ENCODE data around the gene HES5.

HES5 gene

GRCh38 chr1:2526824-2527555, 3.1 kb downstream of the HES5 start:
- no peaks in the 10 kb centered on the region for H3K9me3 ChIP-seq
- H3K4me1 ChIP-seq, result peaks cover 11% of the 10 kb centered on the region
- DNase-seq (ENCODE audit: low spot score in 2 of 2), result no peak
- peaks cover 5% of the 10 kb centered on the region; the same call in 1 of the 2 replicates for H3K36me3 ChIP-seq (replicated peaks)
- peak overlapping the region; percentile 99 for H3K4me3 ChIP-seq
- in situ Hi-C loops (cut with MboI; ENCODE audit: low sequenced_read_pairs), result no loop called here
- H3K27me3 ChIP-seq (ENCODE audit: low read depth), result peaks cover 15% of the 10 kb centered on the region

GRCh38 chr1:2525920-2526823, 3.9 kb downstream of the HES5 start, which contains the start of gene PANK4:
PANK4 (minus strand) TSS chr1:2526596; CDS start chr1:2526587, 9 bp downstream.
- in situ Hi-C loops (cut with MboI; ENCODE audit: low sequenced_read_pairs), result no loop called here
- peaks cover 11% of the 10 kb centered on the region for H3K4me1 ChIP-seq
- no peaks in the 10 kb centered on the region for H3K9me3 ChIP-seq
- peak within 1 kb of the TSS; percentile 99 for H3K4me3 ChIP-seq
- DNase-seq (ENCODE audit: low spot score in 2 of 2), result peak; percentile 86 to 92
- peaks cover 8% of the 10 kb centered on the region for H3K36me3 ChIP-seq (replicated peaks)
- peaks cover 15% of the 10 kb centered on the region for H3K27me3 ChIP-seq (ENCODE audit: low read depth)

GRCh38 chr1:2525572-2525919, 4.5 kb downstream of the HES5 start:
- peaks cover 11% of the 10 kb centered on the region for H3K4me1 ChIP-seq
- DNase-seq (ENCODE audit: low spot score in 2 of 2), result no peak

GRCh38 chr1:2523891-2524609, 6.0 kb downstream of the HES5 start:
- peaks cover 11% of the 10 kb centered on the region for H3K4me1 ChIP-seq
- in situ Hi-C loops (cut with MboI; ENCODE audit: low sequenced_read_pairs), result no loop called here

More at GRCh38 chr1:2525572-2525919, 4.5 kb downstream of the HES5 start:
- H3K4me3 ChIP-seq, result peak overlapping the region; percentile 99
- peaks cover 14% of the 10 kb centered on the region for H3K36me3 ChIP-seq (replicated peaks)
- H3K9me3 ChIP-seq, result no peaks in the 10 kb centered on the region
- H3K27me3 ChIP-seq (ENCODE audit: low read depth), result peaks cover 11% of the 10 kb centered on the region
- in situ Hi-C loops (cut with MboI; ENCODE audit: low sequenced_read_pairs), result no loop called here

GRCh38 chr1:2523191-2523890, 6.7 kb downstream of the HES5 start:
- in situ Hi-C loops (cut with MboI; ENCODE audit: low sequenced_read_pairs), result no loop called here
- H3K9me3 ChIP-seq, result no peaks in the 10 kb centered on the region
- H3K4me3 ChIP-seq, result no peak overlapping the region
- peaks cover 30% of the 10 kb centered on the region for H3K36me3 ChIP-seq (replicated peaks)
- no peak for DNase-seq (ENCODE audit: low spot score in 2 of 2)
- H3K4me1 ChIP-seq, result peaks cover 11% of the 10 kb centered on the region
- no peaks in the 10 kb centered on the region for H3K27me3 ChIP-seq (ENCODE audit: low read depth)

More at GRCh38 chr1:2523891-2524609, 6.0 kb downstream of the HES5 start:
- DNase-seq (ENCODE audit: low spot score in 2 of 2), result no peak
- Histone ChIP-seq H3K4me3 (peak overlapping the region; percentile 99; the same call in 1 of the 2 replicates), H3K27me3 (ENCODE audit: low read depth) (peaks cover 2% of the 10 kb centered on the region; the same call in 1 of the 2 replicates), H3K36me3 (replicated peaks) (peaks cover 23% of the 10 kb centered on the region), H3K9me3 (no peaks in the 10 kb centered on the region)

- DNase-seq (ENCODE audit: low spot score in 2 of 2), result no peak
- in situ Hi-C loops (cut with MboI; ENCODE audit: low sequenced_read_pairs), result no loop called here
- Histone ChIP-seq H3K9me3 (no peaks in the 10 kb centered on the region), H3K4me1 (peaks cover 11% of the 10 kb centered on the region), H3K4me3 (no peak overlapping the region), H3K27me3 (ENCODE audit: low read depth) (no peaks in the 10 kb centered on the region), H3K36me3 (replicated peaks) (peaks cover 42% of the 10 kb centered on the region)
Observed at GRCh38 chr1:2522230-2522629, 7.8 kb downstream of the HES5 start.

GRCh38 chr1:2520806-2521205, 9.3 kb downstream of the HES5 start:
- in situ Hi-C loops (cut with MboI; ENCODE audit: low sequenced_read_pairs), result no loop called here
- no peak for DNase-seq (ENCODE audit: low spot score in 2 of 2)
- Histone ChIP-seq H3K4me1 (peaks cover 7% of the 10 kb centered on the region), H3K27me3 (ENCODE audit: low read depth) (no peaks in the 10 kb centered on the region), H3K36me3 (replicated peaks) (peaks cover 54% of the 10 kb centered on the region), H3K4me3 (no peak overlapping the region), H3K9me3 (no peaks in the 10 kb centered on the region)

- in situ Hi-C loops (cut with MboI; ENCODE audit: low sequenced_read_pairs), result no loop called here
- peaks cover 55% of the 10 kb centered on the region for H3K36me3 ChIP-seq (replicated peaks)
- no peaks in the 10 kb centered on the region for H3K27me3 ChIP-seq (ENCODE audit: low read depth)
- H3K4me3 ChIP-seq, result no peak overlapping the region
- H3K4me1 ChIP-seq, result peaks cover 7% of the 10 kb centered on the region
- H3K9me3 ChIP-seq, result no peaks in the 10 kb centered on the region
- DNase-seq (ENCODE audit: low spot score in 2 of 2), result no peak
Observed at GRCh38 chr1:2520206-2520605, 9.9 kb downstream of the HES5 start.

- DNase-seq (ENCODE audit: low spot score in 2 of 2), result no peak
- Histone ChIP-seq H3K27me3 (ENCODE audit: low read depth) (no peaks in the 10 kb centered on the region), H3K9me3 (no peaks in the 10 kb centered on the region), H3K4me3 (no peak overlapping the region), H3K36me3 (replicated peaks) (peaks cover 55% of the 10 kb centered on the region), H3K4me1 (peaks cover 3% of the 10 kb centered on the region)
- in situ Hi-C loops (cut with MboI; ENCODE audit: low sequenced_read_pairs), result no loop called here
Observed at GRCh38 chr1:2519729-2520128, 10.3 kb downstream of the HES5 start.

GRCh38 chr1:2519029-2519685, 10.9 kb downstream of the HES5 start:
- H3K4me1 ChIP-seq, result no peaks in the 10 kb centered on the region
- H3K9me3 ChIP-seq, result no peaks in the 10 kb centered on the region
- H3K4me3 ChIP-seq, result no peak overlapping the region
- in situ Hi-C loops (cut with MboI; ENCODE audit: low sequenced_read_pairs), result no loop called here
- no peak for DNase-seq (ENCODE audit: low spot score in 2 of 2)
- peaks cover 56% of the 10 kb centered on the region for H3K36me3 ChIP-seq (replicated peaks)
- H3K27me3 ChIP-seq (ENCODE audit: low read depth), result no peaks in the 10 kb centered on the region

GRCh38 chr1:2518528-2518927, 11.5 kb downstream of the HES5 start:
- H3K4me1 ChIP-seq, result no peaks in the 10 kb centered on the region
- H3K9me3 ChIP-seq, result no peaks in the 10 kb centered on the region
- H3K27me3 ChIP-seq (ENCODE audit: low read depth), result no peaks in the 10 kb centered on the region
- in situ Hi-C loops (cut with MboI; ENCODE audit: low sequenced_read_pairs), result no loop called here
- DNase-seq (ENCODE audit: low spot score in 2 of 2), result no peak
- peaks cover 62% of the 10 kb centered on the region for H3K36me3 ChIP-seq (replicated peaks)
- no peak overlapping the region for H3K4me3 ChIP-seq

GRCh38 chr1:2517966-2518365, 12.1 kb downstream of the HES5 start:
- Histone ChIP-seq H3K27me3 (ENCODE audit: low read depth) (no peaks in the 10 kb centered on the region), H3K4me1 (no peaks in the 10 kb centered on the region), H3K4me3 (no peak overlapping the region), H3K36me3 (replicated peaks) (peaks cover 68% of the 10 kb centered on the region), H3K9me3 (no peaks in the 10 kb centered on the region)
- no peak for DNase-seq (ENCODE audit: low spot score in 2 of 2)
- in situ Hi-C loops (cut with MboI; ENCODE audit: low sequenced_read_pairs), result no loop called here

GRCh38 chr1:2516946-2517345, 13.1 kb downstream of the HES5 start:
- Histone ChIP-seq H3K27me3 (ENCODE audit: low read depth) (no peaks in the 10 kb centered on the region), H3K9me3 (no peaks in the 10 kb centered on the region), H3K4me3 (no peak overlapping the region), H3K36me3 (replicated peaks) (peaks cover 75% of the 10 kb centered on the region), H3K4me1 (no peaks in the 10 kb centered on the region)
- in situ Hi-C loops (cut with MboI; ENCODE audit: low sequenced_read_pairs), result no loop called here
- DNase-seq (ENCODE audit: low spot score in 2 of 2), result no peak

All from HAP-1 (cell line).